Measurements from ENCODE around the gene RELN. TPM values are rescaled to one million over a fixed set of nuclear protein-coding genes. Genes with fewer than 3 reads are reported as not detected.
A peak's percentile ranks its signal among the peaks of the same experiment; 100 is the strongest.

Gene RELN
- total and polyA plus RNA-seq, 8 donors = 0.08 to 1.4 (median 0.64) TPM

GRCh38 chr7:103683348-103683747 is 306.1 kb downstream of the RELN start:
- H3K9me3 ChIP-seq = no peaks in the 10 kb centered on the region
- WGBS, 2 donors = 79 to 88% methylated on average over 2 of the region's 2 CpGs
- no peak for FAIRE-seq
- no peaks in the 10 kb centered on the region for H3K4me1 ChIP-seq
- intact Hi-C loops (cut with DNase I) = no loop called here
- TF ChIP-seq, protein P1, sequence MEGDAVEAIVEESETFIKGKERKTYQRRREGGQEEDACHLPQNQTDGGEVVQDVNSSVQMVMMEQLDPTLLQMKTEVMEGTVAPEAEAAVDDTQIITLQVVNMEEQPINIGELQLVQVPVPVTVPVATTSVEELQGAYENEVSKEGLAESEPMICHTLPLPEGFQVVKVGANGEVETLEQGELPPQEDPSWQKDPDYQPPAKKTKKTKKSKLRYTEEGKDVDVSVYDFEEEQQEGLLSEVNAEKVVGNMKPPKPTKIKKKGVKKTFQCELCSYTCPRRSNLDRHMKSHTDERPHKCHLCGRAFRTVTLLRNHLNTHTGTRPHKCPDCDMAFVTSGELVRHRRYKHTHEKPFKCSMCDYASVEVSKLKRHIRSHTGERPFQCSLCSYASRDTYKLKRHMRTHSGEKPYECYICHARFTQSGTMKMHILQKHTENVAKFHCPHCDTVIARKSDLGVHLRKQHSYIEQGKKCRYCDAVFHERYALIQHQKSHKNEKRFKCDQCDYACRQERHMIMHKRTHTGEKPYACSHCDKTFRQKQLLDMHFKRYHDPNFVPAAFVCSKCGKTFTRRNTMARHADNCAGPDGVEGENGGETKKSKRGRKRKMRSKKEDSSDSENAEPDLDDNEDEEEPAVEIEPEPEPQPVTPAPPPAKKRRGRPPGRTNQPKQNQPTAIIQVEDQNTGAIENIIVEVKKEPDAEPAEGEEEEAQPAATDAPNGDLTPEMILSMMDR (IDR thresholded peaks at IDR 0.05) = no peak
- H3K27ac ChIP-seq = no peak overlapping the region
- no peak for ATAC-seq
- DNase-seq = no peak
- H3K27me3 ChIP-seq = no peaks in the 10 kb centered on the region
- H3K4me3 ChIP-seq = no peak overlapping the region
- no peaks in the 10 kb centered on the region for H3K36me3 ChIP-seq

DNA sequence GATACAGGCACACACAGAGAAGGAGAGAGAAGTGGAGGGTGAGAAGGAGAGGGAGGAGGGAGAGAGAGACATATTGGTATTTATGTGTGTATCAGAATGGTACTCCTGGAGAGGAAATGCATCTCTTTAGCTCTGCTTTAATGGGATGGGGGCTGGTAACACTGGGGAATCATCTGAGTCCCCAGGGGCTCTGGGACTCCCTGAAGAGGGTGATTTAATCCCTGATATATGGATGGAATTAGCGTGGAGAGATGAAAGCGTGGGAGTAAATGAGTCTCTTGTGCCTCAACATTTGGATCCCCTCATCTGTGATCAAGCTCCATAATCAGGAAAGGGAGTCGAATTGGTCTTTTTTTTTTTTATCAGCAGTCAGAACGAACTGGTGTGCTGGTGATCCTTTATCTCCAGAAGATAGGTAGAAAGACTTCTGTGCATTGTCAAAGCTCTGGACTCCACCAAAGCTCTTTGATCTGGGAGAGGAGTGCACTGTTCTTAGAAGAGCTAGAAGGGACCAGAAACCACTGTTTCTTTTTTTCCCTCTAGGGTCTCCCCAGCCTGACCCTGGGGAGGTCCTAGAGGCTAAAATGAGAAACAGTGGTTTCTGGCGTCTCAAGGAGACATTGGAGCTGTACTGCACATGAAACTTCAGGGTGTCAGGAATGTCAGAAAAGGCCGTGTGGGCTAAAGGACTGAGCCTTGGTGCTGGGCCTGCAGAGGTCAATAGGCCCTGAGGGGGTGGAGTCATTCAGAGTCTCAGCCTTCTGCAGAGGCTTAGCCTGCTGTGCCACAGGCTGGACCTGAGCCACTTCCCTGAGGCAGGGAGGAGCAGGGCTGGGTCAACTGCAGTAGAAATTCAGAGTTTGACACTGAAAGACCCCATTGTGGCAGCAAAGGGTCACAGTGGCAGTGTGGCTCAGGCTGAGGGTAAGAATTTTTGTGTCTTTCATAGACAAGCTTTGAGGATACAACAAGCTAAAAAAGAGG is 309.0 kb downstream of the RELN start:
- TF ChIP-seq, protein P1 (IDR thresholded peaks at IDR 0.05) = no peak
- Histone ChIP-seq H3K4me1 (no peaks in the 10 kb centered on the region), H3K27ac (no peak overlapping the region), H3K27me3 (no peaks in the 10 kb centered on the region), H3K4me3 (no peak overlapping the region), H3K36me3 (no peaks in the 10 kb centered on the region), H3K9me3 (no peaks in the 10 kb centered on the region)
- intact Hi-C loops (cut with DNase I) = no loop called here
- ATAC-seq (no peak), FAIRE-seq (no peak), DNase-seq (no peak)
- WGBS, 2 donors = 58 to 68% methylated on average over 6 of the region's 6 CpGs

- no peak overlapping the region for H3K27ac ChIP-seq
- 72 to 84% methylated on average over 4 of the region's 4 CpGs for WGBS, 2 donors
- H3K4me3 ChIP-seq = no peak overlapping the region
- H3K9me3 ChIP-seq = no peaks in the 10 kb centered on the region
- no peaks in the 10 kb centered on the region for H3K4me1 ChIP-seq
- H3K27me3 ChIP-seq = no peaks in the 10 kb centered on the region
- ATAC-seq = no peak
- TF ChIP-seq, protein P1 (IDR thresholded peaks at IDR 0.05) = no peak
- intact Hi-C loops (cut with DNase I) = no loop called here
- H3K36me3 ChIP-seq = no peaks in the 10 kb centered on the region
- no peak for DNase-seq
- no peak for FAIRE-seq
Observed at GRCh38 chr7:103679151-103680132, 310.0 kb downstream of the RELN start.

DNA sequence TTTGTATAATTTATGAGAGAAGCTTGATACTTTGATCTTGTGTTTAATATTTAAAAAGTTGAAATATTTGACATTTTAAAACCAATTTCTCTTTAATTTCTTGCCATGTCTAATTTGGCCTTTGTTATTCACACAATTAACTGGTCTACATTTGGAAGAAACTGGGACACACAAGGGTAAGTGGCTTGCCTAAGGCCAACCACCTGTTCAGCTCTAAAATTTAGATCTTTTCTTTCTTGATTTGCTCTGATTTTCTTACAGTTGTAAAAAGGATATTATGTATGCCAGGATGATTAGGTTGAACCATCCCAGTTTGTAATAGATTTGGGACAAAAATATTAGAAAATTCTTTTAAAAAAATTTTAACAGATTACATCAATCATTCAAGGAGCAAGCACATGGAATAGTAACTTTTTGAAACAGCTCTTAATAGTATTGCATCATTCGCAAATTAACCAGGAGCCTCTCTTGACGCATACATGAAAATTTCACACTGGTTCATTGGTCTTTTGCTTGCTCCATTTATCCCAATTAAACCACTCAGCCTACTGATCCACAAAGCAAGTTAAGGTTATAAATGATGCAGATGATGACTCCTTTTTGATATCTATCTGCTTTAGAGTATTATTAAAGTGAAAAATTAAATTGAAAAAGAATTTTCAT is 321.0 kb downstream of the RELN start:
- intact Hi-C loops (cut with DNase I) = no loop called here
- Histone ChIP-seq H3K9me3 (no peaks in the 10 kb centered on the region), H3K36me3 (no peaks in the 10 kb centered on the region), H3K4me3 (no peak overlapping the region), H3K27ac (no peak overlapping the region), H3K27me3 (peaks cover 0 to 6% (median 0%) of the 10 kb centered on the region in 4 donors), H3K4me1 (no peaks in the 10 kb centered on the region)
- ATAC-seq = peak in 1 of 4 donors; percentile 34
- DNase-seq = no peak
- TF ChIP-seq, protein P1 (IDR thresholded peaks at IDR 0.05) = no peak
- WGBS, 2 donors = 88 to 89% methylated on average over 2 of the region's 2 CpGs
- FAIRE-seq = no peak

Measured in pancreas (tissue), 10 donors.